SJSA1 (cell line): ENCODE measurements around the gene MAP2K4. TPM values are rescaled to one million over a fixed set of nuclear protein-coding genes. Genes with fewer than 3 reads are reported as not detected.
"Not testable (repeated sequence)": the region's sequence is repeated elsewhere in the genome, so short reads cannot be mapped to it uniquely, and the experiment has no call there.

Experiments
- DNase-seq, 2 experiments: peaks; one replicate each; pipeline ENCODE4 v3.0.0-alpha.2; 2015 to 2020; ENCODE audit warnings: low spot score in 2 of 2, low read depth in 1 of 2
- H3K27ac ChIP-seq: fragments of 250-450 bp; sonication (Bioruptor Pico); 2 replicates; pipeline ENCODE4 v1.5.1; 2020; ENCODE audit warnings: mild to moderate bottlenecking, moderate library complexity
- H3K27me3 ChIP-seq: fragments of 250-450 bp; sonication (Bioruptor Pico); replicated peaks from 2 replicates; pipeline ENCODE4 v1.5.1; 2020; ENCODE audit warnings: mild to moderate bottlenecking, moderate library complexity
- H3K36me3 ChIP-seq: fragments of 250-450 bp; sonication (Bioruptor Pico); 2 replicates; pipeline ENCODE4 v1.5.1; 2020; ENCODE audit warnings: mild to moderate bottlenecking
- H3K4me1 ChIP-seq: fragments of 250-450 bp; sonication (Bioruptor Pico); replicated peaks from 2 replicates; pipeline ENCODE4 v1.6.1; 2021; ENCODE audit warnings: mild to moderate bottlenecking
- H3K4me3 ChIP-seq: fragments of 250-450 bp; sonication (Bioruptor Pico); 2 replicates; pipeline ENCODE4 v1.5.1; 2020; ENCODE audit warnings: mild to moderate bottlenecking
- H3K9me3 ChIP-seq: fragments of 250-450 bp; sonication (Bioruptor Pico); replicated peaks from 2 replicates; pipeline ENCODE4 v1.5.1; 2020; ENCODE audit warnings: mild to moderate bottlenecking
- total RNA-seq: library from RNA; depleted of rRNA; stranded (reverse); fragments of >200 nt; shearing (Covaris generic); gene quantifications from 2 replicates; pipeline ENCODE4 v1.2.3, GENCODE V29; 2014; rRNA removed

Gene MAP2K4
- 23.7 and 42.0 TPM in 2 replicates for total RNA-seq

DNA sequence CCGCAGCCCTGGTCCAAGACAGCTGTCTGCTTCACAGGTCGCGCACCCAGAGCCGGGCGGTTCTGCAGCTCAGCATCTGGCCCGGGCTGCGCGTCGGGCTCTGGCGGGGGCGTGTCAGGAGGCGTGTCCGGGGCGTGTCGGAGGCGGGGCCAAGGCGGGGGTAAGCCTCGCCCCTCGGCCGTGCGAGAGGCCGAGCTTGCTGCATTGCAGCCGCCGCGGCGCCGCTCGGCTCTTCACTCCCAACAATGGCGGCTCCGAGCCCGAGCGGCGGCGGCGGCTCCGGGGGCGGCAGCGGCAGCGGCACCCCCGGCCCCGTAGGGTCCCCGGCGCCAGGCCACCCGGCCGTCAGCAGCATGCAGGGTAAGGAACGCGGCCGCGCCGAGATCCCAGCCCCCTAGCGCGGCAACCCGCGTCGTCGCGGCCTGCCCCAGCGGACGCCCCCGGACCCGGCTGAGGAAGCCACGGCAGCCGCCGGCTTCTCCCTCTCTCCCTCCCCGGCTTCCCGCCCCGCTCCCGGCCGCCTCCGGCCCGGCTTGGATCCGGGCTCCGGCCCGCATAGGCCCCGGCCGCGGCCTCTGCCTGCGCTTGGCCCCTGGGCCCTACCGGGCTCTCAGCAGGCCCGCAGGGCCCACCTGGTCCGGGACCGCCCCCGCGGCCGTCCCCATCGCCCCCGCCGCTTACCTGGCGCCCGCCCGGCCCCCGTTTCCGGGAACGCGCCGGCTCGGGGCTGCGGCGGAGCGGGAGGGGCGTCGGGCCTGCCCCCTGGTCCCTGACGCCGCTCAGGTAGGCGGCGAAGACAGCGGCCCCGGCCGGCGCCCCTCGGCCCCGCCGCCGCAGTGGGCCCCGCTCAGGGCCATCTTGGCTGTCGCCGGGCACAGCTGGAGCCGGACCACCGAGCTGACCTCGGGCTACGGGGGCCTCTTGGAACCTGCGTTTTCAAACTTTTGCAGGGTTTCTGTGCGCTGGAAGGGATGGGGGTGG, at the start of gene MAP2K4:
TSS of gene MAP2K4 (plus strand) at position 236 of the 981 bp plus-strand sequence. CDS start at position 246, 10 bp downstream.
- peak within 1 kb of the TSS; percentile 92 for H3K27ac ChIP-seq

DNA sequence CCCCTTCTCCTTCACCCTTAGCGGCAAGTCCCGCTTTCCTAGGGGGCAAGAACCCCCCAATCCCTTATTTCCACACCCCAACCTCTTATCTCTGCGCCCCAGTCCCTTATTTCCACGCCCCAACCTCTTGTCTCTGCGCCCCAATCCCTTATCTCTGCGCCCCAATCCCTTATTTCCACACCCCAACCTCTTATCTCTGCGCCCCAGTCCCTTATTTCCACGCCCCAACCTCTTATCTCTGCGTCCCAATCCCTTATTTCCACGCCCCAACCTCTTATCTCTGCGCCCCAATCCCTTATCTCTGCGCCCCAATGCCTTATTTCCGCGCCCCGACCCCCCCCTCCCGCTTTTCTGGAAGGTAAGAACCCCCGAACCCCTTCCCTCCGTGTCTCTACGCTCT, 47.9 kb upstream of the MAP2K4 start:
- H3K4me3 ChIP-seq, H3K4me1 ChIP-seq, H3K36me3 ChIP-seq, H3K27me3 ChIP-seq, H3K9me3 ChIP-seq, H3K27ac ChIP-seq, DNase-seq: not testable (repeated sequence)

More for the DNA sequence above, at the start of gene MAP2K4:
- Histone ChIP-seq H3K9me3 (no peaks in the 10 kb centered on the region), H3K4me1 (peaks cover 35% of the 10 kb centered on the region), H3K4me3 (peak within 1 kb of the TSS; percentile 98), H3K27me3 (no peaks in the 10 kb centered on the region), H3K36me3 (peaks cover 8% of the 10 kb centered on the region)
- DNase-seq = peak; percentile 65 to 86

DNA sequence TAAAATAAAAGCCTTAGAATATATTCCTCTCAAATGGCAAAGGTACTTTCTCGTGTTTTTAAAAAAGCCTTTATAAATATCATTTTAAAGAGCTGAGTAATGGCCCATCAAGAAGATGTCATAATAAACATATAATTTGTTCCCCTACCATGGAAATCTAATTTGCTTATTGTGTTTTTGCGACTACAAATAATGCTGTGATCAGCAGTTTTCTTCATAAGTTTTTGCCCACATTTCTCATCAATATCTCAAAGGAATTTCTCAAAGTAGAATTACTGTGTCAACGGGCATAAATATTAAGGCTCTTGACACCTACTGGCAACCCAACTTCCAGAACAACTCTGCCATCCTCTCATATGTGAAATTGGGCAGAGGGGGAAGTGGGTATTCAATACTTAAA, 40.9 kb upstream of the MAP2K4 start:
- Histone ChIP-seq H3K27me3 (no peaks in the 10 kb centered on the region), H3K4me1 (no peaks in the 10 kb centered on the region), H3K27ac (no peak overlapping the region), H3K9me3 (no peaks in the 10 kb centered on the region), H3K36me3 (peaks cover 9% of the 10 kb centered on the region; the same call in 1 of the 2 replicates), H3K4me3 (no peak overlapping the region)
- DNase-seq = no peak

DNA sequence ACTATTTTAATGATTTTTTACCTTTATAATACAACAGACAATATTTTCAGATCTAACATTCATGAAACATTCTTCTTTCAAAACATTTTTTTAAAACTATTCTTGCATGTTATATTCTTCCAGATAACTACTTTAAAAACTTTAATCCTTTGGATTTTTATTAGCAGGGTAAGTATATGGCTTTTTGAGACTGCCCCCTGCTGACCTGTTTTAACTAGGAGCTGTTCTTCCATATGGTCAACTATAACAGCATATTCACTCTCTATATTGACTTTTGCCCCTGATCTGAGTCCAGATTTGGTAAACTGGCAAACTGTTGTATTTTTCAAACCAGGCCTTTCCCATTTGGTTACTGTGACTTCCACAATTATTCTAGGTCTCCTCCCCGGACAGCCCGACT, 39.9 kb upstream of the MAP2K4 start:
- no peaks in the 10 kb centered on the region for H3K9me3 ChIP-seq
- no peak overlapping the region for H3K4me3 ChIP-seq
- no peaks in the 10 kb centered on the region for H3K27me3 ChIP-seq
- H3K27ac ChIP-seq = no peak overlapping the region
- H3K36me3 ChIP-seq = peaks cover 9% of the 10 kb centered on the region; the same call in 1 of the 2 replicates
- H3K4me1 ChIP-seq = no peaks in the 10 kb centered on the region
- no peak for DNase-seq

DNA sequence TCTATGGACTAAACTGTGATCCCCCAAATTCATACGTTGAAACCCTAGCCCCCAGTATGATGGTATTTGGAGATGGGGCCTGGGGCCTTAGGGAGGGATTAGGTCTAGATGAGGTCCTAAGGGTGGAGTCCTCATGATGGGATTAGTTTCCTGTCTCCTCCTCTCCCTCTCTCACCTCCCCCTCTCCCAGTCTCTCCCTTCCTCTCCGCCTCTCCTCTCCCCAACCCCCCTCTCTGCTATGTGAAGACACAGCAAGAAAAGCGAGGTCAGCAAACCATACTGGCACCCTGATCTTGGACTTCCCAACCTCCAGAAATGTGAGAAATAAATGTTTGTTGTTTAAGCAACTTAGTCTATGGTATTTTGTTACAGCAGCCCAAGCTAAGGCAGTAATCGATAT, 38.8 kb upstream of the MAP2K4 start:
- H3K27ac ChIP-seq = no peak overlapping the region
- H3K27me3 ChIP-seq = no peaks in the 10 kb centered on the region
- peaks cover 9% of the 10 kb centered on the region; the same call in 1 of the 2 replicates for H3K36me3 ChIP-seq
- no peaks in the 10 kb centered on the region for H3K9me3 ChIP-seq
- no peak for DNase-seq
- no peaks in the 10 kb centered on the region for H3K4me1 ChIP-seq
- no peak overlapping the region for H3K4me3 ChIP-seq

DNA sequence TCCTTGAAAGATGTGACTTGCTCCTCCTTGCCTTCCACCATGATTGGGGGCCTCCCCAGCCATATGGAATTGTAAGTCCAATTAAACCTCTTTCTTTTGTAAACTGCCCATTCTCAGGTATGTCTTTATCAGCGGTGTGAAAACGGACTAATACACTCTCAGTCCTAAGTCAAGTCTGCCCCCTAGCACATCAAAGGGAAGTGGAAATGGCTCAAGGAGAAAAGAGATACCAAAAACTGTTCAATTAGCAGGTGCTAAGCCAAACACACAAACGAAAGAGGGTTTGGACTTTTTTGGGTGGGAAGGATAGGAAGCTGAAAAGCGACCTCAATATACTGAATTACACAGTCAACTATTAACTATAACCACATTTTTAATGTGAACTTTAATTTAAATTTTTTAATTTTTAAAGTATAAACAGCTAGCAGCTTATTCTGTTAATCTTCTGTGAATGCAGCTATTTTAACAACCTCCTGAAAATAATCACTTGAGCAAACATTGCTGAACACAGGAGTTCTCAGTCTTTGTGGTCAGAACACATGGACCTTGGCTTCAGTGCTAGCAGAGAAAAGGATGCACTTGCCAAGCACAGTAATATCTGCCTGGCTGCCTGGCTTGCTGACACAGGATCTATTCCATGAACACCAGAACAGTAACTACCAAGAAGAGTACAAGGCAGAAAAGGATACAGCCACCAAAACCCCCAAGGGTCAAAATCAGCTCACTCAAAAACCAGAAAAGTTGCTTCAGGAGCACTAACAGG, 34.3 kb upstream of the MAP2K4 start:
- DNase-seq = no peak
- Histone ChIP-seq H3K4me3 (no peak overlapping the region), H3K27me3 (no peaks in the 10 kb centered on the region), H3K36me3 (peaks cover 3% of the 10 kb centered on the region; the same call in 1 of the 2 replicates), H3K4me1 (no peaks in the 10 kb centered on the region), H3K9me3 (no peaks in the 10 kb centered on the region), H3K27ac (no peak overlapping the region)

DNA sequence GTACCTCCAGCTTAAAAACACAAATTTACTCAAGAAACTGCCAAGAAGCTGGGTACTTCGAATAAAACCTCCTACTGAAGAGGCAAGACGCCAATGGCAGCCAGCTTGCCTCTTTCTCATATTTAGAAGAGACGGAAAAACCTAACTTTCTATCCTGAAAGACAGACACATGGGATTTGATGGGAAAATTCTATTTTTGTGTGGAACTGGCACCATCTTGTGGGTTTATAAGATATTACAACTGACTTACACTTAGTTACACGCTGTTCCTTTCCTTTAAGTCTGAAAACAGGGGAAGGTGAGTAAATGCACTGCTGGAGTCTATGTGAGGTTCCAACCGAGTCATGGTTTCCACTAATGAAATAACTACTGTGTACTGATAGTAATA, 33.7 kb upstream of the MAP2K4 start:
- Histone ChIP-seq H3K36me3 (peaks cover 4% of the 10 kb centered on the region; the same call in 1 of the 2 replicates), H3K4me1 (no peaks in the 10 kb centered on the region), H3K27me3 (no peaks in the 10 kb centered on the region), H3K9me3 (no peaks in the 10 kb centered on the region), H3K4me3 (no peak overlapping the region), H3K27ac (no peak overlapping the region)
- peak in 1 of 2 experiments; percentile 17 for DNase-seq

DNA sequence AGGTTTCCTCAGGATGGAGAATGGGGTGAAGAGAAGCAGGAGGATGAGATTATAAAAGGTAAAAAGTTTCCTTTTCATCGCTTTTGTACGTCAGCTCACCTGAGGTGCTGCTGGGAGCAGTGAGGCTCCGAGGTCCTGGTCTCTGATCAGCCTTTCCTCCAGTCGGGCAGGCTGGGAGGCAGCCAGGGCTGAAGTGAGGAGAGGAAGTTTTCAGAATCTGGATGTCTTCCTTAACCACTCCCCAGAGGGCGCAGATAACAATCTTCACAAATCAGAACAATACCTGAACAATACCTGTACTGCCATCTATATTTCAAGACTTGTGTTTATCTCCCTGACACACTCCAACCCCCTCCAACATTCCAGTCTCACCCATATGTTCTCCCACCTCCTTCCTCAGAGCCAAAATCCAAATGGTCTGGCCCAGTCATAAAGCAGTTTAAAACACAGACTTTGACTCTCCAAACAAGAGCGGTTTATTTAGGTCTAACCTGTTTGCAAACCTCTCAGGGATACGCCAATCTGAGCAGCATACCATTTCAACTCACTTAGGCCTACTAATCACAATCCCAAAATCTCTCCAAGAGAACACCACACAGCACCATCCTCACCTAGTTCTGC, 30.2 kb upstream of the MAP2K4 start:
- no peaks in the 10 kb centered on the region for H3K4me1 ChIP-seq
- H3K36me3 ChIP-seq = peaks cover 6% of the 10 kb centered on the region; the same call in 1 of the 2 replicates
- H3K9me3 ChIP-seq = no peaks in the 10 kb centered on the region
- no peak overlapping the region for H3K27ac ChIP-seq
- no peak for DNase-seq
- H3K27me3 ChIP-seq = no peaks in the 10 kb centered on the region
- H3K4me3 ChIP-seq = no peak overlapping the region

DNA sequence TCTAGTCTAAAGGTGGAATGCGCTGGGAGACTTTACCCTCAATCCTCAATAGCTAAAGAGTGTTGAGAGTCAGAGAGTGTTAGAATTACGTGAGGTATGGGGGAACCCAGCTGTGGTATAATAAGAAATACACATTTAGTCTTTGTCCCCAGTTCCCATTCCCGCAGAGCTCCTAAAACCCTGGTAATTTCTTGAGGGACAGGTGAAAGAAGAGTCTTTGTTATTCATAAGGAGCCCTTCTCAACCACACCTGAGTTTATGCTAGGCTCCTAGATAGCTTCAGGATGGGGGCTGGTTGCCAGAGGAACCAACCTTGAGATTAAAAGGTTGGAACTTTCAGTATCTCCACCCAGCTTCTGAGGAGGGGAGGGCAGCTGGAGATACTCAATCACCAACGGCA, 29.2 kb upstream of the MAP2K4 start:
- Histone ChIP-seq H3K4me3 (no peak overlapping the region), H3K4me1 (no peaks in the 10 kb centered on the region), H3K9me3 (no peaks in the 10 kb centered on the region), H3K27ac (no peak overlapping the region), H3K36me3 (peaks cover 6% of the 10 kb centered on the region; the same call in 1 of the 2 replicates), H3K27me3 (no peaks in the 10 kb centered on the region)
- no peak for DNase-seq

DNA sequence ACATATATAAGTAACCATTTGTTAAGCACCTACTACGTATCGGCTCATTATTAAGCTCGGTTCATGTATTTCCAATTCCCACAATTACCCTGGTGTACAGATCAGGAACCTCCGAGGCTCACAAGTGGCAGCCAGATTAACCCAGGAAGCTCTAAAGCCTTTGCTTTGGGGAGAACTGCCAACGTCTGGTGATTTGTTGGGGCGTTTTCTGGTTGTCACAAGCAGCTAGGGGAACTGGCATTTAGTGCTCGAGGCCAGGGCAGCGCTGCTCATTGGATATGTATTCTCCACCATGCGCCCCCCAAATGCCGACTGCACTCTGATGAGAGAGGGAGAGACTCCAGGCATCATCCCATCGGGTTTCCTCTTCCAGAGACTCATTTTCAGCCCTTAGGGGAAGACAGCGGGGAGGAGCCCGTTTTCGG, 23.9 kb upstream of the MAP2K4 start:
- H3K36me3 ChIP-seq = 0 out of 2 replicates have a peak, but pooled peaks cover 6% of the 10 kb centered on the region
- DNase-seq = no peak
- no peaks in the 10 kb centered on the region for H3K27me3 ChIP-seq
- peak overlapping the region; percentile 81 for H3K4me3 ChIP-seq
- no peaks in the 10 kb centered on the region for H3K9me3 ChIP-seq
- peaks cover 6% of the 10 kb centered on the region for H3K4me1 ChIP-seq
- H3K27ac ChIP-seq = peak overlapping the region; percentile 54

DNA sequence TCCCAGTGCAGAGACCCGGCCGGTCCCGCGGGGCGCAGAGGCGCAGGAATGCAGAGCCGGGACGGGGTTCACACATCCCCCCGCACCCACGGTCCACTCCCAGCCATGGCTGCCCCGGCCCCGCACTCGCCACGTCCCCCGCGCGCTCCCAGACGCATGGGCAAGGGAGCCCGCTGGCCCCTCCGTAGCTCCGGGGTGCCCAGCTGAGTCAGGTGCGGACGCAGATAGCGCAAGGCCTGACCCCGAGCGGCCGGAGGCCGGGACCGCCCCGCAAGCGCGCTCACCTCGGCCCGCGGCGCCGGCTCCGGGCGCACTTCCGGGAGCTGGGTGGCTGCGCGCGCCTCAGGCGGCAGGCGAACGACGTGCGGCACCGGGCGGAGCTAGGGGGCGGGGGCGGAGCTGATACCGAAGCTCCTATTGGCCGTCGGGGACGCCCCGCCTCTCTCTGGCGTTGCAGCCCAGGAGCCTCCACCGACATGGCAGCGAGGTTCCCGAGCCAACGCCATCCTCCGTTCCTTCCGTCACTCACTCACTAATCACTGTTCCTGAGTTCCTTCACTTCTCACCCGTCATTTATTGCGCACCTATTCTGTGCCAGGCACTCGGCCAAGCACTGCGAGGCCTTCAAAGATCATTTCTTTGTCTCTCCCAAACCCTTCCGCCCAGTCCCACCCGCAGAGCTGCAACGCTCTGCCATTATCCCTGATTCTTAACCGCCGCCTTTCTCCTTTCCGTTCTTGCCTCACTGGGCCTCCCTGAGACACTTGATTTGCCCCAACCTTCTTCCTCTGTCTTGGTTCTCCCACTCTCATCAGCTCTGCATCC, 23.3 kb upstream of the MAP2K4 start, which contains the start of gene ZNF18:
TSS of gene ZNF18 (minus strand) at position 329 of the 825 bp plus-strand sequence. CDS start 4,646 bp downstream, outside the sequence.
- Histone ChIP-seq H3K27ac (peak within 1 kb of the TSS; percentile 54), H3K36me3 (0 out of 2 replicates have a peak, but pooled peaks cover 1% of the 10 kb centered on the region), H3K4me3 (peak within 1 kb of the TSS; percentile 81), H3K27me3 (no peaks in the 10 kb centered on the region), H3K9me3 (no peaks in the 10 kb centered on the region), H3K4me1 (peaks cover 6% of the 10 kb centered on the region)
- peak; percentile 89 to 95 for DNase-seq

DNA sequence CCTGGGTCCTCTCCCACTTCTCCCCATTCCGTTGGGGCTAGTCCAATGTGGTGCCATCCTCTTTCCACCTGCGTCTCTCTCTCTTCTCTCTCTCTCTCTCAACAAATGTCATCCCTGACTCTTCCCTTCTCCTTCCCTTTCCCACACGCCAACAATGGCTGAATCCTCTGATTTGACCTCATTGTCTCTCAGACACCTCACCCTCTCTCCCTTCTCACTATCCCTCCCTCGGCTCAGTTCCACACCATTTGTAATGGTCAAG, 22.8 kb upstream of the MAP2K4 start:
- H3K36me3 ChIP-seq = no peaks in the 10 kb centered on the region
- H3K27me3 ChIP-seq = no peaks in the 10 kb centered on the region
- peak overlapping the region; percentile 81 for H3K4me3 ChIP-seq
- H3K4me1 ChIP-seq = peaks cover 6% of the 10 kb centered on the region
- no peaks in the 10 kb centered on the region for H3K9me3 ChIP-seq
- DNase-seq = no peak
- H3K27ac ChIP-seq = peak overlapping the region; percentile 50; the same call in 1 of the 2 replicates

DNA sequence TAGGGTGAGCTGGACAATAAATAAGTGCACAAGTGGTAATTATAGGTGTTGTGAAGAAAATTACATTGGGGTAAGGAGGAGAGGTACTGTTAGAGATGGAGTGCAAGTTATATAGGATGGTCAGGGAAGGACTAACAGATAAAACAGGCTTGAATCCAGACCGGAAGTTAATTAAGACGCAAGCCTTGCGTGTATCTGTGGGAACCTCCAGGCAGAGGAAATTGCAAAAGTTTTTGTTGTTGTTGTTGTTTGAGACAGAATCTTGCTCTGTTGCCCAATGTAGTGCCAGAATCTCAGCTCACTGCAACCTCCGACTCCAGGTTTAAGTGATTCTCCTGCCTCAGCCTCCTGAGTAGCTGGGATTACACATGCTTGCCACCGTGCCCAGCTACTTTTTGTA, 21.0 kb upstream of the MAP2K4 start:
- no peaks in the 10 kb centered on the region for H3K9me3 ChIP-seq

More for the DNA sequence above, 21.0 kb upstream of the MAP2K4 start:
- no peaks in the 10 kb centered on the region for H3K27me3 ChIP-seq
- H3K27ac ChIP-seq = no peak overlapping the region
- DNase-seq = no peak
- no peaks in the 10 kb centered on the region for H3K36me3 ChIP-seq
- peaks cover 6% of the 10 kb centered on the region for H3K4me1 ChIP-seq
- no peak overlapping the region for H3K4me3 ChIP-seq
